Measurements from ENCODE around the gene KLK2.

DNA sequence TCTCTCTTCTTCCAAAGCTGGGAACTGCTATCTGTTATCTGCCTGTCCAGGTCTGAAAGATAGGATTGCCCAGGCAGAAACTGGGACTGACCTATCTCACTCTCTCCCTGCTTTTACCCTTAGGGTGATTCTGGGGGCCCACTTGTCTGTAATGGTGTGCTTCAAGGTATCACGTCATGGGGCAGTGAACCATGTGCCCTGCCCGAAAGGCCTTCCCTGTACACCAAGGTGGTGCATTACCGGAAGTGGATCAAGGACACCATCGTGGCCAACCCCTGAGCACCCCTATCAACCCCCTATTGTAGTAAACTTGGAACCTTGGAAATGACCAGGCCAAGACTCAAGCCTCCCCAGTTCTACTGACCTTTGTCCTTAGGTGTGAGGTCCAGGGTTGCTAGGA lies 13.4 kb upstream of the KLK2 start:
- TF ChIP-seq ETV6 (CRISPR knock-in tag; conservative IDR thresholded peaks at IDR 0.05): no peak
- no peak for TF ChIP-seq POLR2AphosphoS5 (IDR thresholded peaks at IDR 0.05; ENCODE audit: low read depth, low read length)
- no peak for TF ChIP-seq TAF15 (IDR thresholded peaks at IDR 0.05; ENCODE audit: low read depth, low read length, poor library complexity, severe bottlenecking)
- no peak for TF ChIP-seq KDM1A (CRISPR knock-in tag; IDR thresholded peaks at IDR 0.05)
- TF ChIP-seq MEIS1 (CRISPR knock-in tag; IDR thresholded peaks at IDR 0.05; ENCODE audit: borderline replicate concordance): no peak
- no peak for TF ChIP-seq EP300 (IDR thresholded peaks at IDR 0.05; ENCODE audit: low read depth in 2 of 2, low read length in 2 of 2)
- TF ChIP-seq EP300 (CRISPR knock-in tag; IDR thresholded peaks at IDR 0.05; ENCODE audit: borderline replicate concordance): no peak
- TF ChIP-seq, protein P1, sequence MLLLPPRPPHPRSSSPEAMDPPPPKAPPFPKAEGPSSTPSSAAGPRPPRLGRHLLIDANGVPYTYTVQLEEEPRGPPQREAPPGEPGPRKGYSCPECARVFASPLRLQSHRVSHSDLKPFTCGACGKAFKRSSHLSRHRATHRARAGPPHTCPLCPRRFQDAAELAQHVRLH (CRISPR knock-in tag; IDR thresholded peaks at IDR 0.05; ENCODE audit: borderline replicate concordance, low read depth): no peak
- TF ChIP-seq TARDBP (CRISPR knock-in tag; IDR thresholded peaks at IDR 0.05): no peak

Measured in HepG2 (cell line).